Ishikawa (cell line): ENCODE measurements around the gene GLRX5.

Source experiments
- CEBPB ChIP-seq: IDR thresholded peaks from 2 replicates; pipeline ENCODE4 v1.6.1; 2012
- CREB1 ChIP-seq: IDR thresholded peaks from 2 replicates; pipeline ENCODE4 v1.6.1; 2012; ENCODE audit warnings: low read depth
- EGR1 ChIP-seq: IDR thresholded peaks from 2 replicates; pipeline ENCODE4 v1.6.1; 2012
- EP300 ChIP-seq: IDR thresholded peaks from 2 replicates; pipeline ENCODE4 v1.6.1; 2012; ENCODE audit warnings: borderline replicate concordance
- FOXM1 ChIP-seq: IDR thresholded peaks from 2 replicates; pipeline ENCODE4 v1.6.1; 2012; ENCODE audit warnings: low read depth, borderline replicate concordance
- MAX ChIP-seq: IDR thresholded peaks from 2 replicates; pipeline ENCODE4 v1.6.1; 2012
- NFIC ChIP-seq: IDR thresholded peaks from 2 replicates; pipeline ENCODE4 v1.6.1; 2012
- RAD21 ChIP-seq: IDR thresholded peaks from 2 replicates; pipeline ENCODE4 v1.6.1; 2012; ENCODE audit warnings: low read depth
- REST ChIP-seq: IDR thresholded peaks from 2 replicates; pipeline ENCODE4 v1.6.1; 2012; ENCODE audit warnings: low read depth, mild to moderate bottlenecking
- TAF1 ChIP-seq: IDR thresholded peaks from 2 replicates; pipeline ENCODE4 v1.6.1; 2012; ENCODE audit warnings: low read depth, mild to moderate bottlenecking
- TCF12 ChIP-seq: IDR thresholded peaks from 2 replicates; pipeline ENCODE4 v1.6.1; 2012; ENCODE audit warnings: low read depth
- TEAD4 ChIP-seq: IDR thresholded peaks from 2 replicates; pipeline ENCODE4 v1.6.1; 2012
- USF1 ChIP-seq: IDR thresholded peaks from 2 replicates; pipeline ENCODE4 v1.6.1; 2012
- YY1 ChIP-seq: IDR thresholded peaks from 2 replicates; pipeline ENCODE4 v1.6.1; 2012; ENCODE audit warnings: low read depth
- ZBTB7A ChIP-seq: IDR thresholded peaks from 2 replicates; pipeline ENCODE4 v1.6.1; 2012; ENCODE audit warnings: low read depth

GLRX5 gene

GRCh38 chr14:95520346-95520745 is 14.5 kb upstream of the GLRX5 start:
- TF ChIP-seq REST (no peak), RAD21 (no peak), NFIC (no peak)

- TF ChIP-seq RAD21: no peak
- no peak for TF ChIP-seq REST
- no peak for TF ChIP-seq EP300
- TF ChIP-seq TCF12: no peak
- TF ChIP-seq TEAD4: no peak
- no peak for TF ChIP-seq MAX
- TF ChIP-seq YY1: no peak
- no peak for TF ChIP-seq EGR1
- no peak for TF ChIP-seq CEBPB
- no peak for TF ChIP-seq ZBTB7A
- no peak for TF ChIP-seq USF1
- no peak for TF ChIP-seq TAF1
- no peak for TF ChIP-seq FOXM1
Measured at GRCh38 chr14:95521001-95521400, 13.8 kb upstream of the GLRX5 start.

GRCh38 chr14:95522116-95522515 is 12.7 kb upstream of the GLRX5 start:
- no peak for TF ChIP-seq EGR1
- no peak for TF ChIP-seq REST
- TF ChIP-seq TCF12: no peak
- TF ChIP-seq CREB1: no peak
- TF ChIP-seq TAF1: no peak
- no peak for TF ChIP-seq TEAD4
- TF ChIP-seq CEBPB: no peak
- TF ChIP-seq FOXM1: no peak
- TF ChIP-seq USF1: no peak
- no peak for TF ChIP-seq NFIC
- no peak for TF ChIP-seq RAD21
- no peak for TF ChIP-seq YY1
- no peak for TF ChIP-seq ZBTB7A
- TF ChIP-seq EP300: no peak
- no peak for TF ChIP-seq MAX

GRCh38 chr14:95522556-95522955 is 12.3 kb upstream of the GLRX5 start:
- TF ChIP-seq USF1: no peak
- no peak for TF ChIP-seq RAD21
- no peak for TF ChIP-seq YY1
- no peak for TF ChIP-seq MAX
- no peak for TF ChIP-seq ZBTB7A
- TF ChIP-seq REST: no peak
- no peak for TF ChIP-seq CREB1
- TF ChIP-seq FOXM1: no peak
- TF ChIP-seq TEAD4: no peak
- TF ChIP-seq TAF1: no peak
- TF ChIP-seq TCF12: no peak
- no peak for TF ChIP-seq EP300
